ENCODE data around the gene APLF. TPM values are rescaled to one million over a fixed set of nuclear protein-coding genes. Genes with fewer than 3 reads are reported as not detected.

APLF gene
- total and polyA plus RNA-seq, 4 donors: 0.18 to 3.8 (median 1.0) TPM

- H3K27me3 ChIP-seq (ENCODE audit: control insufficient read depth in 4 of 4, insufficient read depth in 4 of 4, low read length in 3 of 4): no peaks in the 10 kb centered on the region
These were observed 122.6 kb downstream of the APLF start for GRCh38 chr2:68589963-68590362.

GRCh38 chr2:68590702-68591101, 123.3 kb downstream of the APLF start:
- DNase-seq (ENCODE audit: low spot score): no peak

More at GRCh38 chr2:68589963-68590362, 122.6 kb downstream of the APLF start:
- Histone ChIP-seq H3K4me1 (ENCODE audit: control insufficient read depth in 4 of 4, insufficient read depth in 4 of 4, low read length in 3 of 4) (peaks cover 0 to 11% (median 4%) of the 10 kb centered on the region in 4 donors), H3K9me3 (ENCODE audit: control insufficient read depth in 4 of 4, low read length in 3 of 4) (no peaks in the 10 kb centered on the region), H3K4me3 (ENCODE audit: low read depth in 1 of 3, low read length in 3 of 3) (no peak overlapping the region), H3K27ac (ENCODE audit: low read depth in 1 of 2, low read length in 2 of 2) (no peak overlapping the region), H3K9ac (ENCODE audit: low read depth in 1 of 2, low read length in 2 of 2) (no peak overlapping the region), H3K36me3 (ENCODE audit: control insufficient read depth in 4 of 4, insufficient read depth in 3 of 4, low read depth in 1 of 4, low read length in 3 of 4) (no peaks in the 10 kb centered on the region)
- no peak for TF ChIP-seq ZBTB33 (IDR thresholded peaks at IDR 0.05)
- no peak for DNase-seq (ENCODE audit: low spot score)
- 100% methylated on average over 1 of the region's 1 CpG for WGBS

GRCh38 chr2:68591225-68591624, 123.8 kb downstream of the APLF start:
- TF ChIP-seq YY1 (IDR thresholded peaks at IDR 0.05) (no peak), GABPA (IDR thresholded peaks at IDR 0.05 in 1 of 2, conservative IDR thresholded peaks at IDR 0.05 in 1 of 2) (no peak), TAF1 (conservative IDR thresholded peaks at IDR 0.05) (no peak), FOXA1 (IDR thresholded peaks at IDR 0.05) (no peak), FOXA2 (IDR thresholded peaks at IDR 0.05) (no peak), ATF3 (IDR thresholded peaks at IDR 0.05) (no peak), HNF4A (conservative IDR thresholded peaks at IDR 0.05) (no peak), NR2F2 (IDR thresholded peaks at IDR 0.05) (no peak), SP1 (IDR thresholded peaks at IDR 0.05) (no peak), MAX (IDR thresholded peaks at IDR 0.05) (no peak)
- Histone ChIP-seq H3K27me3 (ENCODE audit: control insufficient read depth in 4 of 4, insufficient read depth in 4 of 4, low read length in 3 of 4) (no peaks in the 10 kb centered on the region), H3K9ac (ENCODE audit: low read depth in 1 of 2, low read length in 2 of 2) (no peak overlapping the region), H3K27ac (ENCODE audit: low read depth in 1 of 2, low read length in 2 of 2) (no peak overlapping the region), H3K9me3 (ENCODE audit: control insufficient read depth in 4 of 4, low read length in 3 of 4) (no peaks in the 10 kb centered on the region), H3K36me3 (ENCODE audit: control insufficient read depth in 4 of 4, insufficient read depth in 3 of 4, low read depth in 1 of 4, low read length in 3 of 4) (no peaks in the 10 kb centered on the region), H3K4me3 (ENCODE audit: low read depth in 1 of 3, low read length in 3 of 3) (no peak overlapping the region), H3K4me1 (ENCODE audit: control insufficient read depth in 4 of 4, insufficient read depth in 4 of 4, low read length in 3 of 4) (peaks cover 0 to 12% (median 6%) of the 10 kb centered on the region in 4 donors)
- no peak for DNase-seq (ENCODE audit: low spot score)
- WGBS: 96% methylated on average over 4 of the region's 4 CpGs

More at GRCh38 chr2:68590702-68591101, 123.3 kb downstream of the APLF start:
- Histone ChIP-seq H3K27ac (ENCODE audit: low read depth in 1 of 2, low read length in 2 of 2) (no peak overlapping the region), H3K9ac (ENCODE audit: low read depth in 1 of 2, low read length in 2 of 2) (no peak overlapping the region), H3K36me3 (ENCODE audit: control insufficient read depth in 4 of 4, insufficient read depth in 3 of 4, low read depth in 1 of 4, low read length in 3 of 4) (no peaks in the 10 kb centered on the region), H3K4me1 (ENCODE audit: control insufficient read depth in 4 of 4, insufficient read depth in 4 of 4, low read length in 3 of 4) (peaks cover 0 to 12% (median 6%) of the 10 kb centered on the region in 4 donors), H3K9me3 (ENCODE audit: control insufficient read depth in 4 of 4, low read length in 3 of 4) (no peaks in the 10 kb centered on the region), H3K4me3 (ENCODE audit: low read depth in 1 of 3, low read length in 3 of 3) (no peak overlapping the region), H3K27me3 (ENCODE audit: control insufficient read depth in 4 of 4, insufficient read depth in 4 of 4, low read length in 3 of 4) (no peaks in the 10 kb centered on the region)
- no peak for TF ChIP-seq ATF3 (IDR thresholded peaks at IDR 0.05)
- TF ChIP-seq YY1 (IDR thresholded peaks at IDR 0.05): peak; percentile 39
- WGBS: 31% methylated on average over 1 of the region's 1 CpG

GRCh38 chr2:68594041-68594440, 126.7 kb downstream of the APLF start:
- H3K9ac ChIP-seq (ENCODE audit: low read depth in 1 of 2, low read length in 2 of 2): no peak overlapping the region
- H3K9me3 ChIP-seq (ENCODE audit: control insufficient read depth in 4 of 4, low read length in 3 of 4): no peaks in the 10 kb centered on the region
- peak overlapping the region; percentile 84 to 97 for H3K27ac ChIP-seq (ENCODE audit: low read depth in 1 of 2, low read length in 2 of 2)
- no peak overlapping the region for H3K4me3 ChIP-seq (ENCODE audit: low read depth in 1 of 3, low read length in 3 of 3)
- no peaks in the 10 kb centered on the region for H3K36me3 ChIP-seq (ENCODE audit: control insufficient read depth in 4 of 4, insufficient read depth in 3 of 4, low read depth in 1 of 4, low read length in 3 of 4)
- H3K4me1 ChIP-seq (ENCODE audit: control insufficient read depth in 4 of 4, insufficient read depth in 4 of 4, low read length in 3 of 4): peaks cover 0 to 12% (median 5%) of the 10 kb centered on the region in 4 donors
- no peaks in the 10 kb centered on the region for H3K27me3 ChIP-seq (ENCODE audit: control insufficient read depth in 4 of 4, insufficient read depth in 4 of 4, low read length in 3 of 4)
- WGBS: 97% methylated on average over 1 of the region's 1 CpG
- no peak for DNase-seq (ENCODE audit: low spot score)
- no peak for TF ChIP-seq MAX (IDR thresholded peaks at IDR 0.05)
- no peak for TF ChIP-seq SP1 (IDR thresholded peaks at IDR 0.05)
- TF ChIP-seq EGR1 (IDR thresholded peaks at IDR 0.05; ENCODE audit: low read depth in 2 of 2): no peak
- no peak for TF ChIP-seq CTCF (IDR thresholded peaks at IDR 0.05; ENCODE audit: low read depth, low read length, missing input control)
- TF ChIP-seq FOXA1 (IDR thresholded peaks at IDR 0.05): no peak
- TF ChIP-seq GABPA (IDR thresholded peaks at IDR 0.05 in 1 of 2, conservative IDR thresholded peaks at IDR 0.05 in 1 of 2): no peak
- no peak for TF ChIP-seq NR2F2 (IDR thresholded peaks at IDR 0.05)
- no peak for TF ChIP-seq ATF3 (IDR thresholded peaks at IDR 0.05)
- no peak for TF ChIP-seq FOXA2 (IDR thresholded peaks at IDR 0.05)
- TF ChIP-seq TAF1 (conservative IDR thresholded peaks at IDR 0.05): no peak

All from liver (tissue), 9 donors.